ENCODE measurements around the gene SAMD8. TPM values are rescaled to one million over a fixed set of nuclear protein-coding genes. Genes with fewer than 3 reads are reported as not detected.

Gene SAMD8
- total RNA-seq (2021; ENCODE audit: unreplicated experiment): 32.0 TPM
- polyA plus RNA-seq (2012; ENCODE audit: insufficient read length): 9.0 TPM
- percentile 83 among the genes with signal in this experiment for Bru-seq, nascent RNA
- BruChase-seq, experiment 1, labeled RNA remaining after a 2-hour chase: percentile 90 among the genes with signal in this experiment
- percentile 88 among the genes with signal in this experiment for BruChase-seq, experiment 2, labeled RNA remaining after a 6-hour chase
- long read RNA-seq, transcript SAMD8-202 (6 exons, 1,654 nt): major isoform, 23 of 71 reads
- long read RNA-seq, partial matches to known transcripts: 27 of 71 reads
- long read RNA-seq, other reads (novel, unspliced or antisense): 21 of 71 reads

DNA sequence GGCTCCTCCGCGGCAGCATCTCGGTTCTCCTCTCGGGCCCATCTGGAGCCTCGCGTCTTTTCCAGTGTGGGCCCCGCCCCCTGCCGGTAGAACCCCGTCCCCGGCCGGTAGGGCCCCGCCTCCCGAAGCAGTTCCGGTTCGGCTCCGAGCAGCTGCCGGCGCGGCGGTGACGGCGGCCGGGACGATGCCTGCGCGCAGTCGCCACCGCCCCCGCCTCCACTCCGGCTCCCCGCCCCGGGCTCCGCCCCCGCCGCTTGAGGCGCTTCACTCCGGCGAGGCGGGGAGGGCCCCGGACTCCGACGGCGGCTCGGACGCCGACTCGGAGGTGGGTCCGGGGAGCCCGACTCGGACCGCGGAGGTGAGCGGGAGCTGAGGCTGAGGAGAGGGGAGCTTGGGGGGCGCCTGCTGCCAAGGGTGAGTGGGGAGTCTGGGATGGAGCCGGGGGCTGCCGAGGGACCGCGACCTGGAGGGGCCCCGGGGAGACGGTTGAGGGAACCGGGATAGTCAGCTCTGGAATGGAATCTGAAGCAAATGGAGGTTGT is at the start of gene SAMD8:
Gene SAMD8 (plus strand): TSS at position 292 of the 542 bp plus-strand sequence. CDS start 38,873 bp downstream, outside the sequence.
- BruUV-seq (replicated peaks): no TSS peak
- Histone ChIP-seq H3K36me3 (ENCODE audit: control insufficient read depth, insufficient read depth, low read length) (no peaks in the 10 kb centered on the region; the same call in 1 of the 2 replicates), H3K27me3 (ENCODE audit: control insufficient read depth, insufficient read depth, low read length) (no peaks in the 10 kb centered on the region), H3K4me3 (ENCODE audit: low read depth in 2 of 2, low read length in 2 of 2) (peak within 1 kb of the TSS; percentile 86 to 97), H3K27ac (ENCODE audit: low read length) (peak within 1 kb of the TSS; percentile 92), H3K4me1 (ENCODE audit: control insufficient read depth, insufficient read depth, low read length) (peaks cover 15% of the 10 kb centered on the region), H3K9me3 (ENCODE audit: control insufficient read depth, insufficient read depth, low read depth, low read length) (no peaks in the 10 kb centered on the region)
- POLR2A ChIA-PET: interaction anchor here (0.5 kb wide), 1 partner anchor 234 kb away, joined by 4 read pairs; no protein-coding TSS in a partner anchor
- intact Hi-C loops (cut with micrococcal nuclease; ENCODE audit: unreplicated experiment): loop anchor here (5.0 kb wide), 1 partner anchor 121 kb away; no protein-coding TSS in a partner anchor
- ATAC-seq: peak; percentile 92
- in situ Hi-C loops (cut with HindIII; ENCODE audit: low pct_unique_long_range_greater_than_20kb, low sequenced_read_pairs): no loop called here
- CTCF ChIA-PET: no interaction called here
- peak; percentile 79 for DNase-seq (ENCODE audit: low read depth, low spot score)
- no peak for TF ChIP-seq SIN3A (IDR thresholded peaks at IDR 0.05; ENCODE audit: borderline replicate concordance, insufficient read depth, low read depth, low read length)
- TF ChIP-seq, protein P1, sequence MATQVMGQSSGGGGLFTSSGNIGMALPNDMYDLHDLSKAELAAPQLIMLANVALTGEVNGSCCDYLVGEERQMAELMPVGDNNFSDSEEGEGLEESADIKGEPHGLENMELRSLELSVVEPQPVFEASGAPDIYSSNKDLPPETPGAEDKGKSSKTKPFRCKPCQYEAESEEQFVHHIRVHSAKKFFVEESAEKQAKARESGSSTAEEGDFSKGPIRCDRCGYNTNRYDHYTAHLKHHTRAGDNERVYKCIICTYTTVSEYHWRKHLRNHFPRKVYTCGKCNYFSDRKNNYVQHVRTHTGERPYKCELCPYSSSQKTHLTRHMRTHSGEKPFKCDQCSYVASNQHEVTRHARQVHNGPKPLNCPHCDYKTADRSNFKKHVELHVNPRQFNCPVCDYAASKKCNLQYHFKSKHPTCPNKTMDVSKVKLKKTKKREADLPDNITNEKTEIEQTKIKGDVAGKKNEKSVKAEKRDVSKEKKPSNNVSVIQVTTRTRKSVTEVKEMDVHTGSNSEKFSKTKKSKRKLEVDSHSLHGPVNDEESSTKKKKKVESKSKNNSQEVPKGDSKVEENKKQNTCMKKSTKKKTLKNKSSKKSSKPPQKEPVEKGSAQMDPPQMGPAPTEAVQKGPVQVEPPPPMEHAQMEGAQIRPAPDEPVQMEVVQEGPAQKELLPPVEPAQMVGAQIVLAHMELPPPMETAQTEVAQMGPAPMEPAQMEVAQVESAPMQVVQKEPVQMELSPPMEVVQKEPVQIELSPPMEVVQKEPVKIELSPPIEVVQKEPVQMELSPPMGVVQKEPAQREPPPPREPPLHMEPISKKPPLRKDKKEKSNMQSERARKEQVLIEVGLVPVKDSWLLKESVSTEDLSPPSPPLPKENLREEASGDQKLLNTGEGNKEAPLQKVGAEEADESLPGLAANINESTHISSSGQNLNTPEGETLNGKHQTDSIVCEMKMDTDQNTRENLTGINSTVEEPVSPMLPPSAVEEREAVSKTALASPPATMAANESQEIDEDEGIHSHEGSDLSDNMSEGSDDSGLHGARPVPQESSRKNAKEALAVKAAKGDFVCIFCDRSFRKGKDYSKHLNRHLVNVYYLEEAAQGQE (IDR thresholded peaks at IDR 0.05; ENCODE audit: insufficient read depth in 1 of 2, low read depth in 2 of 2, low read length in 1 of 2): no peak
- TF ChIP-seq, protein P2, sequence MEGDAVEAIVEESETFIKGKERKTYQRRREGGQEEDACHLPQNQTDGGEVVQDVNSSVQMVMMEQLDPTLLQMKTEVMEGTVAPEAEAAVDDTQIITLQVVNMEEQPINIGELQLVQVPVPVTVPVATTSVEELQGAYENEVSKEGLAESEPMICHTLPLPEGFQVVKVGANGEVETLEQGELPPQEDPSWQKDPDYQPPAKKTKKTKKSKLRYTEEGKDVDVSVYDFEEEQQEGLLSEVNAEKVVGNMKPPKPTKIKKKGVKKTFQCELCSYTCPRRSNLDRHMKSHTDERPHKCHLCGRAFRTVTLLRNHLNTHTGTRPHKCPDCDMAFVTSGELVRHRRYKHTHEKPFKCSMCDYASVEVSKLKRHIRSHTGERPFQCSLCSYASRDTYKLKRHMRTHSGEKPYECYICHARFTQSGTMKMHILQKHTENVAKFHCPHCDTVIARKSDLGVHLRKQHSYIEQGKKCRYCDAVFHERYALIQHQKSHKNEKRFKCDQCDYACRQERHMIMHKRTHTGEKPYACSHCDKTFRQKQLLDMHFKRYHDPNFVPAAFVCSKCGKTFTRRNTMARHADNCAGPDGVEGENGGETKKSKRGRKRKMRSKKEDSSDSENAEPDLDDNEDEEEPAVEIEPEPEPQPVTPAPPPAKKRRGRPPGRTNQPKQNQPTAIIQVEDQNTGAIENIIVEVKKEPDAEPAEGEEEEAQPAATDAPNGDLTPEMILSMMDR (IDR thresholded peaks at IDR 0.05): no peak
- no peak for TF ChIP-seq TCF7L2 (IDR thresholded peaks at IDR 0.05; ENCODE audit: low read depth, low read length)
- TF ChIP-seq POLR2AphosphoS5 (IDR thresholded peaks at IDR 0.05; ENCODE audit: low read depth, low read length): no peak

DNA sequence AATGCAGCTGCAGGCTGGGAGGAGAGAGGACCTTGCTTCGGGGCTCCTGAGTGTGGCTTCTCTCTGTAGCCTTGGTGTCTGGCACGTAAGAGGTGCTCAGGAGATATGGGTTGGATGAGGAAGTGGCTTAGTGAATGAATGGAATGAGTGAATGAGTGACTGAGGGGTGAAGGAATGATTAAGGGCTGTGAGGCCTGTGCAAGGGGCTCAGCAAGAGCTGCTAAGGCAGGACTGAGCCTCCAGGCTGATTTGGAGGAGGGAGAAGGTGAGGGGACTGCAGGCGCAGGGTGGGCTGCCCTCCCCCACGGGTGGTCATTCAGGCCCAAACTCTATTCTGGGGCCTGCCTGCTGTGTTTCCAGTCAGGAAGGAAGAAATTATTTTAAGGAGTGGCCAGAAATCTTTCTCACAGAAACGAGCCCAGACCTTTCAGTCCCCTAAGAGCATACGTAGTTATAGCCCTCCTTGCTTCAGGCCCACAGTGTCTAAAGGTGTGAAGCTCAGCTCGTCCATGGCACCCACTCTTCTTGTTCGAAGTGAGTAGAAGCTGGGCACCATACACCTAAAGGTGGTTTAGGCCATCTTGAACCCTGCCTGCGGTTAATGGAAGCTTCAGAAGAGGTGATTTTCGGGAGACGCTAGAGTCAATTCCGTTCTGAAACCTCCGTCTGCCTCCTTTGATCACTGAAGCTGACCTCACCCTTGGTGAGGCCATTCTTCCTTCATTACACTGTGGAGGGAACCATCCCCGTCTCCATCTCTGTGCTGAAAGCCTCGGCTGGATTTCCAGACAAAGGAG is 49.5 kb upstream of the SAMD8 start:
- intact Hi-C loops (cut with micrococcal nuclease; ENCODE audit: unreplicated experiment): no loop called here
- TF ChIP-seq TCF7L2 (IDR thresholded peaks at IDR 0.05; ENCODE audit: low read depth, low read length) (no peak), POLR2AphosphoS5 (IDR thresholded peaks at IDR 0.05; ENCODE audit: low read depth, low read length) (no peak), SIN3A (IDR thresholded peaks at IDR 0.05; ENCODE audit: borderline replicate concordance, insufficient read depth, low read depth, low read length) (no peak)
- TF ChIP-seq, protein P1 (IDR thresholded peaks at IDR 0.05; ENCODE audit: insufficient read depth in 1 of 2, low read depth in 2 of 2, low read length in 1 of 2): no peak
- TF ChIP-seq, protein P2 (IDR thresholded peaks at IDR 0.05): no peak
- Histone ChIP-seq H3K27me3 (ENCODE audit: control insufficient read depth, insufficient read depth, low read length) (no peaks in the 10 kb centered on the region), H3K9me3 (ENCODE audit: control insufficient read depth, insufficient read depth, low read depth, low read length) (no peaks in the 10 kb centered on the region), H3K36me3 (ENCODE audit: control insufficient read depth, insufficient read depth, low read length) (no peaks in the 10 kb centered on the region), H3K4me3 (ENCODE audit: low read depth in 2 of 2, low read length in 2 of 2) (no peak overlapping the region), H3K4me1 (ENCODE audit: control insufficient read depth, insufficient read depth, low read length) (no peaks in the 10 kb centered on the region), H3K27ac (ENCODE audit: low read length) (no peak overlapping the region)
- CTCF ChIA-PET: no interaction called here
- no TSS peak for BruUV-seq (replicated peaks)
- in situ Hi-C loops (cut with HindIII; ENCODE audit: low pct_unique_long_range_greater_than_20kb, low sequenced_read_pairs): no loop called here
- ATAC-seq (no peak), DNase-seq (ENCODE audit: low read depth, low spot score) (no peak)
- POLR2A ChIA-PET: no interaction called here

All from Panc1 (cell line).